HG03175 (cell line): ENCODE results near the gene KARS1.
A peak's percentile ranks its signal among the peaks of the same experiment; 100 is the strongest.

Experiments
- ATAC-seq: cut with Tn5 transposase; IDR thresholded peaks from one replicate; pipeline ENCODE4 v1.9.1; 2021; ENCODE audit warnings: mild to moderate bottlenecking, moderate library complexity; ENCODE audit not compliant: unreplicated experiment

KARS1 gene

GRCh38 chr16:75647492-75648264 is at the start of gene KARS1, which contains the start of gene TERF2IP:
TSS of gene KARS1 (minus strand) at chr16:75647665. CDS start at chr16:75647639, 26 bp downstream.
TSS of gene TERF2IP (plus strand) at chr16:75647773. CDS start at chr16:75647883, 110 bp downstream.
- ATAC-seq, result peak; percentile 84

GRCh38 chr16:75695708-75696107 is 48.2 kb upstream of the KARS1 start:
- no peak for ATAC-seq

GRCh38 chr16:75687361-75687760 is 39.9 kb upstream of the KARS1 start:
- ATAC-seq, result no peak

GRCh38 chr16:75682308-75682707 is 34.8 kb upstream of the KARS1 start:
- no peak for ATAC-seq

GRCh38 chr16:75679366-75679765 is 31.9 kb upstream of the KARS1 start:
- ATAC-seq, result no peak

- ATAC-seq, result no peak
Observed at GRCh38 chr16:75676909-75677308, 29.4 kb upstream of the KARS1 start, which contains the start of gene CPHXL2. TSS of gene CPHXL2 (minus strand) at chr16:75677009. CDS start at chr16:75676999, 10 bp downstream.

GRCh38 chr16:75667503-75667902 is 20.0 kb upstream of the KARS1 start:
- no peak for ATAC-seq

- ATAC-seq, result no peak
Observed at GRCh38 chr16:75660726-75661302, 13.3 kb upstream of the KARS1 start.

- ATAC-seq, result no peak
Observed at GRCh38 chr16:75660321-75660720, 12.9 kb upstream of the KARS1 start.

- ATAC-seq, result no peak
Observed at GRCh38 chr16:75658175-75658574, 10.7 kb upstream of the KARS1 start.

GRCh38 chr16:75653922-75654321 is 6.5 kb upstream of the KARS1 start:
- ATAC-seq, result no peak

GRCh38 chr16:75648265-75649076 is 1.0 kb upstream of the KARS1 start:
- peak; percentile 40 for ATAC-seq

- peak; percentile 17 for ATAC-seq
Observed at GRCh38 chr16:75647112-75647491, 363 bp downstream of the KARS1 start.

GRCh38 chr16:75644240-75645012 is 3.0 kb downstream of the KARS1 start:
- no peak for ATAC-seq

GRCh38 chr16:75640598-75640997 is 6.9 kb downstream of the KARS1 start:
- ATAC-seq, result no peak

GRCh38 chr16:75635036-75635435 is 12.4 kb downstream of the KARS1 start:
- ATAC-seq, result no peak

GRCh38 chr16:75632857-75633256 is 14.6 kb downstream of the KARS1 start:
- no peak for ATAC-seq

- ATAC-seq, result no peak
Observed at GRCh38 chr16:75630052-75630451, 17.4 kb downstream of the KARS1 start.

- no peak for ATAC-seq
Observed at GRCh38 chr16:75629132-75629531, 18.3 kb downstream of the KARS1 start.

GRCh38 chr16:75628351-75628750 is 19.1 kb downstream of the KARS1 start:
- ATAC-seq, result no peak

- no peak for ATAC-seq
Observed at GRCh38 chr16:75627851-75628250, 19.6 kb downstream of the KARS1 start.
